NCI-H82 treated with DMSO at 0.1 percent for 48 hours (cell line): ENCODE data around the gene PDE4B.
"Not testable (repeated sequence)": the region's sequence is repeated elsewhere in the genome, so short reads cannot be mapped to it uniquely, and the experiment has no call there.

ENCODE experiments used
- DNase-seq: peaks from one replicate; lab custom pipeline; 2025; ENCODE audit not compliant: unreplicated experiment; lab: John Stamatoyannopoulos, UW

Gene PDE4B

GRCh38 chr1:66043186-66043585 is 250.5 kb downstream of the PDE4B start:
- no peak for DNase-seq

- DNase-seq, result no peak
Observed at GRCh38 chr1:66044912-66045311, 252.2 kb downstream of the PDE4B start.

- DNase-seq, result no peak
Observed at GRCh38 chr1:66046415-66046814, 253.7 kb downstream of the PDE4B start.

- no peak for DNase-seq
Observed at GRCh38 chr1:66048011-66048410, 255.3 kb downstream of the PDE4B start.

- no peak for DNase-seq
Observed at GRCh38 chr1:66050123-66050522, 257.4 kb downstream of the PDE4B start.

GRCh38 chr1:66050633-66051032 is 257.9 kb downstream of the PDE4B start:
- no peak for DNase-seq

- no peak for DNase-seq
Observed at GRCh38 chr1:66055092-66055491, 262.4 kb downstream of the PDE4B start.

GRCh38 chr1:66057448-66057847 is 264.8 kb downstream of the PDE4B start:
- not testable (repeated sequence) for DNase-seq

- no peak for DNase-seq
Observed at GRCh38 chr1:66058558-66058957, 265.9 kb downstream of the PDE4B start.

- not testable (repeated sequence) for DNase-seq
Observed at GRCh38 chr1:66067219-66067618, 274.5 kb downstream of the PDE4B start.

GRCh38 chr1:66069976-66070876 is 277.5 kb downstream of the PDE4B start:
- no peak for DNase-seq

GRCh38 chr1:66073388-66073787 is 280.7 kb downstream of the PDE4B start:
- no peak for DNase-seq

- DNase-seq, result no peak
Observed at GRCh38 chr1:66074147-66074546, 281.5 kb downstream of the PDE4B start.

- no peak for DNase-seq
Observed at GRCh38 chr1:66078412-66078811, 285.7 kb downstream of the PDE4B start.

GRCh38 chr1:66083003-66083402 is 290.3 kb downstream of the PDE4B start:
- no peak for DNase-seq

- no peak for DNase-seq
Observed at GRCh38 chr1:66084442-66084841, 291.7 kb downstream of the PDE4B start.

GRCh38 chr1:66085600-66085999 is 292.9 kb downstream of the PDE4B start:
- no peak for DNase-seq

GRCh38 chr1:66088787-66089186 is 296.1 kb downstream of the PDE4B start:
- no peak for DNase-seq

GRCh38 chr1:66090859-66091457 is 298.3 kb downstream of the PDE4B start:
- DNase-seq, result no peak

- DNase-seq, result no peak
Observed at GRCh38 chr1:66095190-66095589, 302.5 kb downstream of the PDE4B start.

GRCh38 chr1:66100959-66101358 is 308.3 kb downstream of the PDE4B start:
- DNase-seq, result not testable (repeated sequence)

- not testable (repeated sequence) for DNase-seq
Observed at GRCh38 chr1:66104076-66104475, 311.4 kb downstream of the PDE4B start.
